Liver (tissue), 9 donors: Measurements from ENCODE around the gene FCF1. TPM values are rescaled to one million over a fixed set of nuclear protein-coding genes. Genes with fewer than 3 reads are reported as not detected.

Experiments used
- DNase-seq: peaks from one replicate; pipeline ENCODE4 v3.0.0-alpha.2; 2017; ENCODE audit warnings: low spot score
- H3K27ac ChIP-seq, 2 donors: one replicate each; pipeline ENCODE4 v1.7.0; 2013; ENCODE audit warnings: inconsistent platforms in 2 of 2, low read length in 2 of 2, control low read depth in 1 of 2, low read depth in 1 of 2, mild to moderate bottlenecking in 1 of 2
- H3K27me3 ChIP-seq, 4 donors: one replicate each; pipeline versions ENCODE4 v1.6.1 to v1.7.0; 2013; ENCODE audit warnings: low read length in 3 of 4, inconsistent platforms in 1 of 4, mild to moderate bottlenecking in 1 of 4, moderate library complexity in 1 of 4; ENCODE audit not compliant: control insufficient read depth in 4 of 4, insufficient read depth in 4 of 4
- H3K36me3 ChIP-seq, 4 donors: one replicate each; pipeline versions ENCODE4 v1.6.1 to v1.7.0; 2013; ENCODE audit warnings: low read length in 3 of 4, mild to moderate bottlenecking in 3 of 4, low read depth in 1 of 4, moderate library complexity in 1 of 4; ENCODE audit not compliant: control insufficient read depth in 4 of 4, insufficient read depth in 3 of 4
- H3K4me1 ChIP-seq, 4 donors: one replicate each; pipeline versions ENCODE4 v1.6.1 to v1.7.0; 2013; ENCODE audit warnings: low read length in 3 of 4, mild to moderate bottlenecking in 3 of 4, moderate library complexity in 1 of 4; ENCODE audit not compliant: control insufficient read depth in 4 of 4, insufficient read depth in 4 of 4
- H3K4me3 ChIP-seq, 3 donors: one replicate each; pipeline versions ENCODE4 v1.6.1 to v1.7.0; 2013; ENCODE audit warnings: low read length in 3 of 3, control low read depth in 1 of 3, low read depth in 1 of 3, mild to moderate bottlenecking in 1 of 3
- H3K9ac ChIP-seq, 2 donors: one replicate each; pipeline ENCODE4 v1.7.0; 2013; ENCODE audit warnings: low read length in 2 of 2, mild to moderate bottlenecking in 2 of 2, moderate library complexity in 2 of 2, control low read depth in 1 of 2, low read depth in 1 of 2
- H3K9me3 ChIP-seq, 4 donors: one replicate each; pipeline versions ENCODE4 v1.6.1 to v1.7.0; 2013; ENCODE audit warnings: low read length in 3 of 4; ENCODE audit not compliant: control insufficient read depth in 4 of 4
- ATF3 ChIP-seq: IDR thresholded peaks from 2 replicates; pipeline ENCODE4 v1.6.1; 2016; ENCODE audit warnings: antibody characterized with exemption
- EGR1 ChIP-seq, 2 donors: IDR thresholded peaks; 2 replicates each; pipeline ENCODE4 v1.6.1; 2016 to 2018; ENCODE audit warnings: antibody characterized with exemption in 2 of 2, low read depth in 2 of 2
- FOXA1 ChIP-seq: IDR thresholded peaks from 2 replicates; pipeline ENCODE4 v1.6.1; 2016; ENCODE audit warnings: antibody characterized with exemption
- FOXA2 ChIP-seq: IDR thresholded peaks from 2 replicates; pipeline ENCODE4 v1.6.1; 2016; ENCODE audit warnings: antibody characterized with exemption
- GABPA ChIP-seq, 2 donors: IDR thresholded peaks in 1 of 2; conservative IDR thresholded peaks in 1 of 2; 2 replicates each; pipeline ENCODE4 v1.6.1; 2016; ENCODE audit warnings: antibody characterized with exemption in 2 of 2, mild to moderate bottlenecking in 1 of 2, moderate library complexity in 1 of 2
- HNF4A ChIP-seq, 2 donors: conservative IDR thresholded peaks; 2 replicates each; pipeline ENCODE4 v1.6.1; 2016; ENCODE audit warnings: antibody characterized with exemption in 2 of 2, mild to moderate bottlenecking in 2 of 2
- HNF4G ChIP-seq: IDR thresholded peaks from 2 replicates; pipeline ENCODE4 v1.6.1; 2016; ENCODE audit warnings: antibody characterized with exemption
- JUND ChIP-seq, 2 donors: IDR thresholded peaks; 2 replicates each; pipeline ENCODE4 v1.6.1; 2016; ENCODE audit warnings: antibody characterized with exemption in 2 of 2
- NR2F2 ChIP-seq: IDR thresholded peaks from 2 replicates; pipeline ENCODE4 v1.6.1; 2016; ENCODE audit warnings: antibody characterized with exemption
- RAD21 ChIP-seq, 2 donors: IDR thresholded peaks; 2 replicates each; pipeline ENCODE4 v1.6.1; 2016; ENCODE audit warnings: antibody characterized with exemption in 2 of 2, mild to moderate bottlenecking in 2 of 2
- REST ChIP-seq: IDR thresholded peaks from 2 replicates; pipeline ENCODE4 v1.6.1; 2016; ENCODE audit warnings: antibody characterized with exemption, mild to moderate bottlenecking
- RXRA ChIP-seq, 2 donors: IDR thresholded peaks; 2 replicates each; pipeline ENCODE4 v1.6.1; 2017 to 2018; ENCODE audit warnings: antibody characterized with exemption in 2 of 2, mild to moderate bottlenecking in 1 of 2
- SP1 ChIP-seq: IDR thresholded peaks from 2 replicates; pipeline ENCODE4 v1.6.1; 2018; ENCODE audit warnings: antibody characterized with exemption, mild to moderate bottlenecking
- TAF1 ChIP-seq: conservative IDR thresholded peaks from 2 replicates; pipeline ENCODE4 v1.6.1; 2016; ENCODE audit warnings: antibody characterized with exemption, mild to moderate bottlenecking
- YY1 ChIP-seq: IDR thresholded peaks from 2 replicates; pipeline ENCODE4 v1.6.1; 2016; ENCODE audit warnings: antibody characterized with exemption, mild to moderate bottlenecking
- WGBS: extraction: QIAGEN DNeasy Blood & Tissue Kit; methylation state at CpG from one replicate; pipeline ENCODE4 v1.1.7; 2013; 5-methylcytosine and 5-hydroxymethylcytosine counted together
- polyA plus RNA-seq, 2 donors: library from polyadenylated mRNA; stranded (reverse) in 1 of 2; unstranded in 1 of 2; fragments of 200-250 nt in 1 of 2; fragments of >200 nt in 1 of 2; fragmentation: Nextera tagmentation in 1 of 2; extraction: Ambion mirVana in 1 of 2; gene quantifications; one replicate each; pipeline versions ENCODE4 v1.2.1 to v1.2.3, GENCODE V29; 2013 to 2015
- total RNA-seq, 2 donors: library from RNA; depleted of rRNA; stranded (reverse); fragments of >200 nt; gene quantifications; one replicate each; pipeline ENCODE4 v1.2.3, GENCODE V29; 2014
- TF ChIP-seq, protein P1 (sequence below): IDR thresholded peaks from 2 replicates; pipeline ENCODE4 v1.6.1; 2016; ENCODE audit warnings: antibody characterized with exemption
- TF ChIP-seq, protein P2 (sequence below): IDR thresholded peaks from 2 replicates; pipeline ENCODE4 v1.6.1; 2016; ENCODE audit warnings: antibody characterized with exemption
- TF ChIP-seq, protein P3 (sequence below): fragments of 150-350 bp; IDR thresholded peaks from 2 replicates; pipeline ENCODE4 v1.5.1; 2017; ENCODE audit warnings: improper control_type of control experiment, low read depth, low read length; ENCODE audit not compliant: missing input control
- donor health status: healthy.
- donor health status: healthy.
- donor health status: healthy.
- donor health status: healthy.
- donor health status: healthy.

FCF1 gene
- total and polyA plus RNA-seq, 4 donors, result 3.7 to 15.3 (median 13.6) TPM

DNA sequence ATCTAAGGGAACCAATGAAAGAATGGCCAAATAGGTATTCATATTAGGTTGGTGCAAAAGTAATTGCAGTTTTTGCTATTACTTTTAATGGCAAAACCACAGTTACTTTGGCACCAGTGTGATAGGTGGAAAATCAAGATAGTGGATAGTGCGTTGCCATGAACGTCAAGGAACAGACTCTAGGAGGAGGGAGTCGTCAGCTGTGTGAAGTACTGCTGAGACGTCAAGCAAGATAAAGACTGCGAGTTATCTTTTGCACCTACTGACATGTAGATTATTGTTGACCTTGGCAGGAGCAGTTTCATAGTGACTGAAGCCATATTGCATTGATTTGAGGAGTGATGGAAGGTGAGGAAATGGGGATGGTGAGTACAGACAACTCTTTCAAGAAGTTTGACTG is 58.5 kb downstream of the FCF1 start:
- Histone ChIP-seq H3K36me3 (peaks cover 0 to 2% (median 0%) of the 10 kb centered on the region in 4 donors), H3K27ac (no peak overlapping the region), H3K9me3 (no peaks in the 10 kb centered on the region), H3K4me3 (no peak overlapping the region), H3K9ac (no peak overlapping the region), H3K27me3 (no peaks in the 10 kb centered on the region), H3K4me1 (peaks cover 0 to 4% (median 0%) of the 10 kb centered on the region in 4 donors)
- DNase-seq, result no peak
- no peak for TF ChIP-seq RAD21 (IDR thresholded peaks at IDR 0.05)
- no peak for TF ChIP-seq HNF4G
- no peak for TF ChIP-seq TAF1
- no peak for TF ChIP-seq EGR1 (IDR thresholded peaks at IDR 0.05; ENCODE audit: low read depth in 2 of 2)
- TF ChIP-seq ATF3, result no peak
- no peak for TF ChIP-seq YY1
- TF ChIP-seq, protein P1, sequence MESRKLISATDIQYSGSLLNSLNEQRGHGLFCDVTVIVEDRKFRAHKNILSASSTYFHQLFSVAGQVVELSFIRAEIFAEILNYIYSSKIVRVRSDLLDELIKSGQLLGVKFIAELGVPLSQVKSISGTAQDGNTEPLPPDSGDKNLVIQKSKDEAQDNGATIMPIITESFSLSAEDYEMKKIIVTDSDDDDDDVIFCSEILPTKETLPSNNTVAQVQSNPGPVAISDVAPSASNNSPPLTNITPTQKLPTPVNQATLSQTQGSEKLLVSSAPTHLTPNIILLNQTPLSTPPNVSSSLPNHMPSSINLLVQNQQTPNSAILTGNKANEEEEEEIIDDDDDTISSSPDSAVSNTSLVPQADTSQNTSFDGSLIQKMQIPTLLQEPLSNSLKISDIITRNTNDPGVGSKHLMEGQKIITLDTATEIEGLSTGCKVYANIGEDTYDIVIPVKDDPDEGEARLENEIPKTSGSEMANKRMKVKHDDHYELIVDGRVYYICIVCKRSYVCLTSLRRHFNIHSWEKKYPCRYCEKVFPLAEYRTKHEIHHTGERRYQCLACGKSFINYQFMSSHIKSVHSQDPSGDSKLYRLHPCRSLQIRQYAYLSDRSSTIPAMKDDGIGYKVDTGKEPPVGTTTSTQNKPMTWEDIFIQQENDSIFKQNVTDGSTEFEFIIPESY, result no peak
- no peak for TF ChIP-seq FOXA2
- no peak for TF ChIP-seq SP1
- no peak for TF ChIP-seq JUND (IDR thresholded peaks at IDR 0.05)
- WGBS, result 87% methylated on average over 5 of the region's 5 CpGs

DNA sequence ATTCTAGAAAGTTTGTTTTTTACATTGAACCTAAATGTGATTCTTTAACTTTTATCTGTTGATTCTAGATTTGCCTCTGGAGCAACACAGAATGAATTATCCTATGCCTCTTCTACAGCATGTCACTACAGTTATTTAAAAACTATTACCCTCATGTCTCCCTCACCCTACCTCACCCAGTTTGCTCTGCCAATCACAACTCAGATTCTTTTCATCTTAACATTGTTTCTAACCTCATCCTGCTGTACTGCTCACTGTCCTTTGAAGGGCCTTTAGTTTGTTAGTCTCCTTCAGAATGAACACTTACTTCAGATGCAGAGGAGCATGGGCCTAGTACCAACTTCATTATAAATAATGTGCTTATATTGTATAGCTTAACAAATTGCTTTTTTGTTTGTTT is 71.7 kb downstream of the FCF1 start:
- DNase-seq, result no peak
- no peak overlapping the region for H3K27ac ChIP-seq
- no peaks in the 10 kb centered on the region for H3K9me3 ChIP-seq
- no peaks in the 10 kb centered on the region for H3K27me3 ChIP-seq
- no peaks in the 10 kb centered on the region for H3K4me1 ChIP-seq
- H3K36me3 ChIP-seq, result peaks cover 9 to 53% (median 36%) of the 10 kb centered on the region in 4 donors
- H3K4me3 ChIP-seq, result no peak overlapping the region
- TF ChIP-seq RAD21 (IDR thresholded peaks at IDR 0.05), result no peak
- no peak for TF ChIP-seq SP1
- TF ChIP-seq RXRA (IDR thresholded peaks at IDR 0.05), result no peak
- no peak for TF ChIP-seq FOXA2
- TF ChIP-seq, protein P2, sequence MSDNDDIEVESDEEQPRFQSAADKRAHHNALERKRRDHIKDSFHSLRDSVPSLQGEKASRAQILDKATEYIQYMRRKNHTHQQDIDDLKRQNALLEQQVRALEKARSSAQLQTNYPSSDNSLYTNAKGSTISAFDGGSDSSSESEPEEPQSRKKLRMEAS, result no peak
- no peak for TF ChIP-seq REST
- H3K9ac ChIP-seq, result no peak overlapping the region

GRCh38 chr14:74785056-74785613 is 72.2 kb downstream of the FCF1 start:
- H3K4me3 ChIP-seq, result no peak overlapping the region

More at GRCh38 chr14:74785056-74785613, 72.2 kb downstream of the FCF1 start:
- DNase-seq, result no peak
- Histone ChIP-seq H3K9me3 (no peaks in the 10 kb centered on the region), H3K27me3 (no peaks in the 10 kb centered on the region), H3K36me3 (peaks cover 9 to 50% (median 34%) of the 10 kb centered on the region in 4 donors), H3K27ac (no peak overlapping the region), H3K4me1 (no peaks in the 10 kb centered on the region), H3K9ac (no peak overlapping the region)
- TF ChIP-seq GABPA (IDR thresholded peaks at IDR 0.05 in 1 of 2, conservative IDR thresholded peaks at IDR 0.05 in 1 of 2) (no peak), FOXA2 (no peak), TAF1 (no peak), ATF3 (no peak), JUND (IDR thresholded peaks at IDR 0.05) (no peak), HNF4A (conservative IDR thresholded peaks at IDR 0.05) (no peak), NR2F2 (no peak), FOXA1 (no peak), EGR1 (IDR thresholded peaks at IDR 0.05; ENCODE audit: low read depth in 2 of 2) (no peak)
- TF ChIP-seq, protein P2, result no peak
- TF ChIP-seq, protein P3, sequence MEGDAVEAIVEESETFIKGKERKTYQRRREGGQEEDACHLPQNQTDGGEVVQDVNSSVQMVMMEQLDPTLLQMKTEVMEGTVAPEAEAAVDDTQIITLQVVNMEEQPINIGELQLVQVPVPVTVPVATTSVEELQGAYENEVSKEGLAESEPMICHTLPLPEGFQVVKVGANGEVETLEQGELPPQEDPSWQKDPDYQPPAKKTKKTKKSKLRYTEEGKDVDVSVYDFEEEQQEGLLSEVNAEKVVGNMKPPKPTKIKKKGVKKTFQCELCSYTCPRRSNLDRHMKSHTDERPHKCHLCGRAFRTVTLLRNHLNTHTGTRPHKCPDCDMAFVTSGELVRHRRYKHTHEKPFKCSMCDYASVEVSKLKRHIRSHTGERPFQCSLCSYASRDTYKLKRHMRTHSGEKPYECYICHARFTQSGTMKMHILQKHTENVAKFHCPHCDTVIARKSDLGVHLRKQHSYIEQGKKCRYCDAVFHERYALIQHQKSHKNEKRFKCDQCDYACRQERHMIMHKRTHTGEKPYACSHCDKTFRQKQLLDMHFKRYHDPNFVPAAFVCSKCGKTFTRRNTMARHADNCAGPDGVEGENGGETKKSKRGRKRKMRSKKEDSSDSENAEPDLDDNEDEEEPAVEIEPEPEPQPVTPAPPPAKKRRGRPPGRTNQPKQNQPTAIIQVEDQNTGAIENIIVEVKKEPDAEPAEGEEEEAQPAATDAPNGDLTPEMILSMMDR, result no peak
- WGBS, result 56% methylated on average over 1 of the region's 1 CpG
